SH-SY5Y (cell line): ENCODE results near the gene CD248.

ENCODE experiments used
- GATA2 ChIP-seq: IDR thresholded peaks from 2 replicates; pipeline ENCODE4 v1.6.1; 2011; ENCODE audit warnings: mild to moderate bottlenecking, low read depth, low read length
- GATA3 ChIP-seq: IDR thresholded peaks from 2 replicates; pipeline ENCODE4 v1.6.1; 2011; ENCODE audit warnings: low read depth, mild to moderate bottlenecking, low read length, moderate library complexity

GRCh38 chr11:66323684-66324083 is 6.8 kb upstream of the CD248 start:
- no peak for TF ChIP-seq GATA2
- TF ChIP-seq GATA3 = no peak
